ACC112 (cell line): Measurements from ENCODE around the gene BAD.

Experiments used
- H2AFZ ChIP-seq: fragments of 200-600 bp; sonication (generic); one replicate; pipeline ENCODE4 v1.6.0; 2017; ENCODE audit warnings: antibody characterized with exemption, low read length; ENCODE audit not compliant: unreplicated experiment
- H3K27ac ChIP-seq: fragments of 200-600 bp; sonication (generic); 2 replicates; pipeline ENCODE4 v1.5.1; 2014; ENCODE audit warnings: low read depth, mild to moderate bottlenecking, antibody characterized with exemption, low read length, moderate library complexity
- H3K27me3 ChIP-seq: fragments of 200-600 bp; sonication (generic); 2 replicates; pipeline ENCODE4 v1.6.1; 2014; ENCODE audit warnings: mild to moderate bottlenecking, antibody characterized with exemption, low read length, moderate library complexity, mixed read lengths; ENCODE audit not compliant: insufficient read depth
- H3K36me3 ChIP-seq: fragments of 200-600 bp; sonication (generic); 2 replicates; pipeline ENCODE4 v1.6.1; 2016; ENCODE audit warnings: mild to moderate bottlenecking, antibody characterized with exemption, low read length, moderate library complexity, mixed read lengths; ENCODE audit not compliant: insufficient read depth
- H3K4me1 ChIP-seq: fragments of 200-600 bp; sonication (generic); one replicate; pipeline ENCODE4 v1.6.1; 2016; ENCODE audit warnings: low read length, mixed read lengths; ENCODE audit not compliant: insufficient read depth, unreplicated experiment, control insufficient read depth
- H3K4me3 ChIP-seq: fragments of 200-600 bp; sonication (generic); 2 replicates; pipeline ENCODE4 v1.5.1; 2014; ENCODE audit warnings: mild to moderate bottlenecking, low read depth, low read length
- H3K79me2 ChIP-seq: fragments of 200-600 bp; sonication (generic); one replicate; pipeline ENCODE4 v1.6.0; 2016; ENCODE audit warnings: low read length; ENCODE audit not compliant: control insufficient read depth, unreplicated experiment, insufficient read depth

Gene BAD

GRCh38 chr11:64224151-64224890, 60.1 kb downstream of the BAD start:
- Histone ChIP-seq H3K27ac (no peak overlapping the region), H2AFZ (no peak overlapping the region), H3K36me3 (no peaks in the 10 kb centered on the region), H3K27me3 (no peaks in the 10 kb centered on the region), H3K4me1 (peaks cover 15% of the 10 kb centered on the region), H3K79me2 (peaks cover 13% of the 10 kb centered on the region), H3K4me3 (no peak overlapping the region)

DNA sequence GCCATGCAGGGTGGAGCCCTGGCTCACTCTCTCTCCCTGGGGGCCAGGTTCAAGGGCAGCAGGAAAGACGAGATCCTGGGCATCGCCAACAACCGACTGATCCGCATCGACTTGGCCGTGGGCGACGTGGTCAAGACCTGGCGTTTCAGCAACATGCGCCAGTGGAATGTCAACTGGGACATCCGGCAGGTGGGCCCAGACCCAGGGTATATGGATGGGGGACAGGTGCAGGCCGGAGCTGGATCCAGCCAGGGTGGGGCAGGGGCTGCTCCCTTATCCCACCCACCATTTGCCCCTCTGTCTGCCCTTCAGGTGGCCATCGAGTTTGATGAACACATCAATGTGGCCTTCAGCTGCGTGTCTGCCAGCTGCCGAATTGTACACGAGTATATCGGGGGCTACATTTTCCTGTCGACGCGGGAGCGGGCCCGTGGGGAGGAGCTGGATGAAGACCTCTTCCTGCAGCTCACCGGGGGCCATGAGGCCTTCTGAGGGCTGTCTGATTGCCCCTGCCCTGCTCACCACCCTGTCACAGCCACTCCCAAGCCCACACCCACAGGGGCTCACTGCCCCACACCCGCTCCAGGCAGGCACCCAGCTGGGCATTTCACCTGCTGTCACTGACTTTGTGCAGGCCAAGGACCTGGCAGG, 61.3 kb downstream of the BAD start:
- Histone ChIP-seq H3K79me2 (peaks cover 13% of the 10 kb centered on the region), H3K27ac (no peak overlapping the region), H3K4me3 (no peak overlapping the region), H3K36me3 (no peaks in the 10 kb centered on the region), H2AFZ (no peak overlapping the region), H3K4me1 (peaks cover 15% of the 10 kb centered on the region), H3K27me3 (no peaks in the 10 kb centered on the region)

DNA sequence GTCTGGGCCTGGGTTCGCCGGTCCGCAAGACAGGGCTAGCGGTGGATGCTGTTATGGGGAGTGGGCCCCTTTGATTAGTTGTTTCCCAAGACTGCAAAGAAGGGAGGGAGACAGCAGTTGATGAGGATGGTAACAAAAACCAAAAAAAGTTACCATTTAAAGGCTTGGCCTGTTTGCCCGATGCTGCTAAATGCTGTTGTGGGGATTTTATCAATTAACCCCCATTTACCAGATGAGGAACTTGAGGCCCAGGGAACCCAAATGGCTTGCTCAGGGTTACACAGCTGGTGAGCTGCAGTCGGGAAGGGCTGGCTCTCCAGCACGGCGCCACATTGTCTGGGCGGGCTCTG, 61.8 kb downstream of the BAD start:
- H3K36me3 ChIP-seq, result no peaks in the 10 kb centered on the region
- H3K27me3 ChIP-seq, result no peaks in the 10 kb centered on the region
- H3K27ac ChIP-seq, result no peak overlapping the region

DNA sequence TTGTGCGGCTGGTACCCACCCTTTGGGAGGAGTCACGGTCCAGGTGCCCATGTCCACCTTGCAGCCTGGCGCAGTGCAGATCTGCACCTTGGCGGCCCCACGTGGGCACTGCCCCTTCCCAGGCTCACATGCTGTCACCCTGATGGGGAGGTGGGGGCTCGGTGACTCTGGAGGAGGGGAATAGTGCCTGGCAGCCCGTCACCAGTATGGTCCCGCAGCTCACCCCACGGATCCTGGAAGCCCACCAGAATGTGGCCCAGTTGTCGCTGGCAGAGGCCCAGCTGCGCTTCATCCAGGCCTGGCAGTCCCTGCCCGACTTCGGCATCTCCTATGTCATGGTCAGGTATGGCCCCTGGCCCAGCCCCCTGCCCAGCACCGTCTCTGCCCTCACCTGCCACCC, 63.7 kb downstream of the BAD start:
- no peaks in the 10 kb centered on the region for H3K79me2 ChIP-seq
- H3K4me3 ChIP-seq, result no peak overlapping the region
- H3K4me1 ChIP-seq, result peaks cover 12% of the 10 kb centered on the region
- no peaks in the 10 kb centered on the region for H3K27me3 ChIP-seq
- no peak overlapping the region for H2AFZ ChIP-seq
- H3K36me3 ChIP-seq, result no peaks in the 10 kb centered on the region
- H3K27ac ChIP-seq, result no peak overlapping the region

More for the DNA sequence above, 61.8 kb downstream of the BAD start:
- no peak overlapping the region for H2AFZ ChIP-seq
- no peak overlapping the region for H3K4me3 ChIP-seq
- peaks cover 13% of the 10 kb centered on the region for H3K79me2 ChIP-seq
- H3K4me1 ChIP-seq, result peaks cover 15% of the 10 kb centered on the region

DNA sequence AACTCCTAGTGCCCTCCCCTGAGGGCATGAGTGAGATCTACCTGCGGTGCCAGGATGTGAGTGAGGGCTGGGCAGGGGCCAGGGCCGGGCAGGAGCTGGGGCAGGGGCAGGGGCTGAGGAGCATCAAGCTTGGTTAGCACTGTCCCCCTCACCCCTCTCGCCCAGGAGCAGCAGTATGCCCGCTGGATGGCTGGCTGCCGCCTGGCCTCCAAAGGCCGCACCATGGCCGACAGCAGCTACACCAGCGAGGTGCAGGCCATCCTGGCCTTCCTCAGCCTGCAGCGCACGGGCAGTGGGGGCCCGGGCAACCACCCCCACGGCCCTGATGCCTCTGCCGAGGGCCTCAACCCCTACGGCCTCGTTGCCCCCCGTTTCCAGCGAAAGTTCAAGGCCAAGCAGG, 64.2 kb downstream of the BAD start:
- H3K36me3 ChIP-seq, result no peaks in the 10 kb centered on the region
- no peaks in the 10 kb centered on the region for H3K27me3 ChIP-seq
- no peaks in the 10 kb centered on the region for H3K79me2 ChIP-seq
- no peak overlapping the region for H3K27ac ChIP-seq
- H2AFZ ChIP-seq, result no peak overlapping the region
- H3K4me3 ChIP-seq, result no peak overlapping the region
- peaks cover 8% of the 10 kb centered on the region for H3K4me1 ChIP-seq
